ENCODE measurements around the gene NEAT1. TPM values are rescaled to one million over a fixed set of nuclear protein-coding genes. Genes with fewer than 3 reads are reported as not detected.
A peak's percentile ranks its signal among the peaks of the same experiment; 100 is the strongest.

Gene NEAT1
- total and polyA plus RNA-seq, 9 of the 15 experiments (the other 6 are each of a cell fraction or from before 2014, with no cell fraction given) = 20.1 to 389 (median 62.8) TPM

- no peak for TF ChIP-seq MYBL2 (IDR thresholded peaks at IDR 0.05; ENCODE audit: low read depth)
- no peak for TF ChIP-seq MYBL2 (CRISPR knock-in tag; IDR thresholded peaks at IDR 0.05; ENCODE audit: borderline replicate concordance)
- 0 out of 2 replicates have a peak, but pooled peaks have one; percentile 24 for TF ChIP-seq ZNF277 (CRISPR knock-in tag; IDR thresholded peaks at IDR 0.05; ENCODE audit: borderline replicate concordance)
- no peak for TF ChIP-seq U2AF2 (optimal IDR thresholded peaks at IDR 0.05; ENCODE audit: low read depth, low read length)
- TF ChIP-seq ZNF644 (tag; IDR thresholded peaks at IDR 0.05; ENCODE audit: low read depth) = peak; percentile 26; the same call in 1 of the 2 replicates
- TF ChIP-seq SP1 (CRISPR knock-in tag; IDR thresholded peaks at IDR 0.05) = no peak; the same call in 1 of the 2 replicates
- TF ChIP-seq RAD51 (IDR thresholded peaks at IDR 0.05; ENCODE audit: borderline replicate concordance, low read depth) = peak; percentile 35; the same call in 1 of the 2 replicates
- no peak for TF ChIP-seq PRPF4 (IDR thresholded peaks at IDR 0.05; ENCODE audit: insufficient read depth, low read depth, low read length, poor library complexity, severe bottlenecking)
- peak; percentile 97 for TF ChIP-seq JUNB (CRISPR knock-in tag; conservative IDR thresholded peaks at IDR 0.05)
- 0 out of 2 replicates have a peak, but pooled peaks have one; percentile 32 for TF ChIP-seq CLOCK (CRISPR knock-in tag; IDR thresholded peaks at IDR 0.05; ENCODE audit: borderline replicate concordance)
- peak; percentile 61; the same call in 1 of the 2 replicates for TF ChIP-seq ZNF449 (CRISPR knock-in tag; IDR thresholded peaks at IDR 0.05)
- TF ChIP-seq CREB3 (tag; conservative IDR thresholded peaks at IDR 0.05; ENCODE audit: low read depth) = 0 out of 2 replicates have a peak, but pooled peaks have one; percentile 26
- 0 out of 2 replicates have a peak, but pooled peaks have one; percentile 9 for TF ChIP-seq HINFP (tag; conservative IDR thresholded peaks at IDR 0.05; ENCODE audit: low read depth)
These were observed 585 bp upstream of the NEAT1 start (continued) for GRCh38 chr11:65421794-65422632.

Measured in K562 (cell line).